ENCODE data around the gene ELF5.

Gene ELF5

DNA sequence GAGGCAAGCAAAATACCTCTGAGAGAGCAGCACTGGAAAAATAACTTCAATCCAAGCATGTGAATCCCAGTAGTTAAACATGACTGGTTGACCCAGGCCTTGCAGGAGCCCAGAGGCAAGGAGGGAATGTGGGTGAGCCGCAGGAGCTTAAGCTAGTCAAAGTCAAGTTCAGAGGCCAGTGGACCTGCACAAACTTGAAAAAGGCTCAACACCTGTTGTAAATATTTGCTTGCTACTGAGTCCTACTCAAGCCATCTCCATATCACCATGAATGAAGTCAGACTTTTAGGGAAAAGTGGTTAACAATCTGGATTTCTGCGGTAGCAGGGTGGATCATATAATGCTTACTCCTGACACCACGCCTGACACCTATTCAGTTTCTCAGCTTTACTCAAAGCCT lies 79.7 kb downstream of the ELF5 start:
- Mint-ChIP-seq H3K27ac (no peak overlapping the region), H3K9me3 (no peaks in the 10 kb centered on the region), H3K27me3 (no peaks in the 10 kb centered on the region), H3K4me1 (peaks cover 11% of the 10 kb centered on the region), H3K4me3 (no peak overlapping the region)
- DNase-seq (no peak), ATAC-seq (no peak)

DNA sequence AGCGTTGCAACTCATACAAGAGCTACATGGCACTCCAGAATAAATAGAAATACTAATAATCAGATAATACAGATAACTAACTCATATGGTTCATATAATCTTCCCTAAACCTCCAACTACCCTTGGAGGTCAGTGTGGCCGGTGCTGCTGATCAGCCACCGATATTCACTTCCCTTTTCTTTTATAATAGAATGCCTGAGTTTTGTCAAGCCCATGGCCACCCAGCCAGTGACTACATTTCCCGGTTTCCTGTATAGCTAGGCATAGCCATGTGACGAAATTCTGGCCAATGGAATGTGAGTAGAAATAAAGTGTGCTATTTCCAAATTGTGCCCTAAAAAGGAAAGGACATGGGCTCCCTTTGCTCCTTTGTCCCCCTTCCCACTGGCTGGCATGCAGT lies 80.8 kb downstream of the ELF5 start:
- ATAC-seq, result no peak
- H3K4me3 Mint-ChIP-seq, result no peak overlapping the region
- H3K9me3 Mint-ChIP-seq, result no peaks in the 10 kb centered on the region
- H3K4me1 Mint-ChIP-seq, result peaks cover 11% of the 10 kb centered on the region
- H3K27ac Mint-ChIP-seq, result no peak overlapping the region
- no peaks in the 10 kb centered on the region for H3K27me3 Mint-ChIP-seq
- DNase-seq, result no peak

DNA sequence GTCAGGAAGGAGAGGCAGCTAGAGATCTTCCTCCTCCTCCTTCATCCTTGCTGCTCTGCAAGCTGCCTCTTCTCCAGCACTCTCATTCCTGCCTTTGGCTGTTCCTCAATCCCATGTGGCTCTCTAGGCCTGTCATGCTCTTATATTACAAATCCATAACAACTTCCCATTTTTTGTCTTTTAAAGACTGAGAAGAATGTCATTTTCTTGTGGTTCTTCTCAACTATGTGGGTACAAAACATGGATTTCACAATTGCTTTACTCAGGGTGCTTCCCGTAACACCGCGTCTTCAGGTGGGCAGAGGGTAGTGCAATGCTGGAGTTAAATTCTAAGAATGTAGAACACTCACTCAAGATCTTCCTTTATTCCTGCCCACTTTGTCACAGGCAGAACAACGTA lies 81.6 kb downstream of the ELF5 start:
- no peaks in the 10 kb centered on the region for H3K9me3 Mint-ChIP-seq
- peaks cover 11% of the 10 kb centered on the region for H3K4me1 Mint-ChIP-seq
- H3K27me3 Mint-ChIP-seq, result no peaks in the 10 kb centered on the region
- H3K4me3 Mint-ChIP-seq, result no peak overlapping the region
- peak overlapping the region in 1 of 2 donors; percentile 1 for H3K27ac Mint-ChIP-seq
- ATAC-seq, result no peak
- DNase-seq, result no peak

All from stimulated activated naive CD8-positive, alpha-beta T cell treated with anti-CD3 and anti-CD28 coated beads, Interleukin-15, amount 100 ng/mL, for 72 hours (primary cell).